ENCODE data around the gene ZNF254. TPM values are rescaled to one million over a fixed set of nuclear protein-coding genes. Genes with fewer than 3 reads are reported as not detected.
"Not testable (repeated sequence)": the region's sequence is repeated elsewhere in the genome, so short reads cannot be mapped to it uniquely, and the experiment has no call there.

The ZNF254 gene
- total RNA-seq, 4 donors from 2014 or later: 2.8 to 5.6 (median 4.1) TPM

DNA sequence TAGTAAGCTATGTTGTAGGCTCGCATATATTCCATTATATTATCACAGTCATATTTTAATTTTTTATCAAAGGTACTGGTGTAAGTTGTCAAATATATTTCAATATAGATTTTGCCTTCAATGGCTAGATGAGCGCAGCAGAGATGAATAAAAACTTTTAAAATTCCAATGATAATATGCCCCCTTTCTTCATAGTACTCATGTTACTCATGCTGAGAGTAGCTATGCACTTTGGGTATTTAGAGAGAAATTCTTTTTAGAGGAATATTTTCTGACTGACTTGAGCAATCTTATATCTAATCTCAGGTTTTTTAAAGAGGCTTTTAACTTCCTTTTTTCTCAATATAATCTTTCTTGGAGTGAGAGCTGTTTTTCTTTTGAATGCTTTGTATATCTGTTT, 11.4 kb downstream of the ZNF254 start:
- Histone ChIP-seq H3K4me1 (peaks cover 0 to 30% of the 10 kb centered on the region in 2 donors), H3K36me3 (no peaks in the 10 kb centered on the region), H3K9me3 (no peaks in the 10 kb centered on the region), H3K27me3 (no peaks in the 10 kb centered on the region), H3K27ac (no peak overlapping the region), H3K4me3 (no peak overlapping the region)
- TF ChIP-seq POLR2A (IDR thresholded peaks at IDR 0.05): no peak
- TF ChIP-seq, protein P1, sequence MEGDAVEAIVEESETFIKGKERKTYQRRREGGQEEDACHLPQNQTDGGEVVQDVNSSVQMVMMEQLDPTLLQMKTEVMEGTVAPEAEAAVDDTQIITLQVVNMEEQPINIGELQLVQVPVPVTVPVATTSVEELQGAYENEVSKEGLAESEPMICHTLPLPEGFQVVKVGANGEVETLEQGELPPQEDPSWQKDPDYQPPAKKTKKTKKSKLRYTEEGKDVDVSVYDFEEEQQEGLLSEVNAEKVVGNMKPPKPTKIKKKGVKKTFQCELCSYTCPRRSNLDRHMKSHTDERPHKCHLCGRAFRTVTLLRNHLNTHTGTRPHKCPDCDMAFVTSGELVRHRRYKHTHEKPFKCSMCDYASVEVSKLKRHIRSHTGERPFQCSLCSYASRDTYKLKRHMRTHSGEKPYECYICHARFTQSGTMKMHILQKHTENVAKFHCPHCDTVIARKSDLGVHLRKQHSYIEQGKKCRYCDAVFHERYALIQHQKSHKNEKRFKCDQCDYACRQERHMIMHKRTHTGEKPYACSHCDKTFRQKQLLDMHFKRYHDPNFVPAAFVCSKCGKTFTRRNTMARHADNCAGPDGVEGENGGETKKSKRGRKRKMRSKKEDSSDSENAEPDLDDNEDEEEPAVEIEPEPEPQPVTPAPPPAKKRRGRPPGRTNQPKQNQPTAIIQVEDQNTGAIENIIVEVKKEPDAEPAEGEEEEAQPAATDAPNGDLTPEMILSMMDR (IDR thresholded peaks at IDR 0.05 in 4 of 5, conservative IDR thresholded peaks at IDR 0.05 in 1 of 5): no peak
- intact Hi-C loops (cut with DNase I; ENCODE audit: low total_unique reads) (no loop called here), in situ Hi-C loops (cut with MboI; ENCODE audit: low sequenced_read_pairs in 4 of 4) (no loop called here)
- no peak for DNase-seq
- no peak for ATAC-seq

DNA sequence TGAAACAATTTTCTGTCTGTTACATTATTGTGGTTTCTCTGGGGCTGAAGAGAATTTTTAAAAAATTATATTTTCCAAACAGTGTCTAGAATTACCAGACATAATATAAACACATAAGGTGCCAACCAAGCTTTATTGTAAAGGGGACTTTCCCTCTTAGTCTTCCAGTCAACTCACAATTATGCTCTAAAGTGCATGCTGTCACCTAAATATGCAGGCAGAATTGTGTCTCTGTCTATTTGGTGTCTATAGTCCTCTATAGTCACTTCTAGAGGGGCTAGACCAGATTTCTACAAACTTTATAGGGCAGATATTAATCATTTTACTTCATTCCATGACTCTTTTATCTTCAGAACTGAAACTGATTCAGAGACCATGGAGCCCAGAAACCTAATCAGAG, 12.8 kb downstream of the ZNF254 start:
- intact Hi-C loops (cut with DNase I; ENCODE audit: low total_unique reads): no loop called here
- DNase-seq (no peak), ATAC-seq (no peak)
- Histone ChIP-seq H3K4me3 (no peak overlapping the region), H3K9me3 (no peaks in the 10 kb centered on the region), H3K36me3 (peaks cover 0 to 3% of the 10 kb centered on the region in 2 donors), H3K4me1 (peaks cover 0 to 30% of the 10 kb centered on the region in 2 donors), H3K27me3 (no peaks in the 10 kb centered on the region), H3K27ac (no peak overlapping the region)
- in situ Hi-C loops (cut with MboI; ENCODE audit: low sequenced_read_pairs in 4 of 4): no loop called here
- TF ChIP-seq POLR2A (IDR thresholded peaks at IDR 0.05): no peak
- TF ChIP-seq, protein P1 (IDR thresholded peaks at IDR 0.05 in 4 of 5, conservative IDR thresholded peaks at IDR 0.05 in 1 of 5): no peak

DNA sequence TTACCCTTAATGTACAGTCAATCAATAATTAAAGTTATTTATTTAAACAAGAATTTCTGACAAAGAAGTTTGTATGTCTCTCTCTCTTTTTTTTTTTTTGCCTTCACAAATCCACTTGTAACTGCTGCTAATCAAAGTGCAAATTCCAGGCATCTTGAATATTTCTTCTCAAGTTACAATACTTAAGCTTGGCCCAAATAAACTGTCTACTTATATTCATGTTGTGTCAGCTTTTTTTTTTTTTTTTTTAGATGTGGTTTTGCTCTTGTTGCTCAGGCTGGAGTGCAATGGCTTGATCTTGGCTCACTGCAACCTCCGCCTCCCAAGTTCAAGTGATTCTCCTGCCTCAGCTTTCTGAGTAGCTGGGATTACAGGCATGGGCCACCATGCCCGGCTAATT, 13.6 kb downstream of the ZNF254 start:
- intact Hi-C loops (cut with DNase I; ENCODE audit: low total_unique reads); H3K27me3 ChIP-seq; ATAC-seq; in situ Hi-C loops (cut with MboI; ENCODE audit: low sequenced_read_pairs in 4 of 4); DNase-seq; H3K27ac ChIP-seq; H3K4me3 ChIP-seq; H3K36me3 ChIP-seq; H3K9me3 ChIP-seq: not testable (repeated sequence)
- peaks cover 0 to 30% of the 10 kb centered on the region in 2 donors for H3K4me1 ChIP-seq

DNA sequence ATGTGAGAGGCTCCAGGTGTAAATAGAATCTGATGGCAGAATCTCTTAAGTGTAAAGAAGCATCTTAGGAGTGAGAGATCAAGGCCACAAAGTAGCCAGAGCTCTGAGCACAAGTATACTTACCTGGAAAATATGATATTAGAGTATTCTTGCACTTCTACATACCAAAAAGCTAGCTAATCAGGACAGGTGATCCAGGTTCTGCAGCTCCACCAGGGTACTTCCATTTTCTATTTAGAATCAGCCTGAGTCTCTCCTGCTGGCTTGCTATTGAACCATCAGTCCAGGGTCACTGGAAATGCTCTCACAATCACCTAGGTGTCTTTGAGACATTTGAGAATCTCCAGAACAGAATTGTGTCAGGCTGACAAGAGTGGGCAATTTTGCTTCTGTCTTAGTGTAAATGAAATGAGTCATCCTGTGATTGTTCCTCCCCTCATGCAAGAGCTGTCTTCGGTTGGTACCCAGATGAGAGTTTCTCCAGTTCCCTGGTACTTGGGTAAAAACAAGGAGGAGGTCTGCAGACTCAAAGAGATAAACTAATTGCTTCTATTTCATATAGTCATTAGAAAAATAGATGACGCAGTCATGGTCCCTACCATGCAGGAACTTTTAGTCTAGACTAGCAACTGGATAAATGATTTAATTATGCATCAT, 14.6 kb downstream of the ZNF254 start:
- intact Hi-C loops (cut with DNase I; ENCODE audit: low total_unique reads) (no loop called here), in situ Hi-C loops (cut with MboI; ENCODE audit: low sequenced_read_pairs in 4 of 4) (no loop called here)
- Histone ChIP-seq H3K4me1 (peaks cover 0 to 25% of the 10 kb centered on the region in 2 donors), H3K4me3 (no peak overlapping the region), H3K36me3 (peaks cover 0 to 7% of the 10 kb centered on the region in 2 donors), H3K27me3 (no peaks in the 10 kb centered on the region), H3K27ac (no peak overlapping the region), H3K9me3 (no peaks in the 10 kb centered on the region)
- TF ChIP-seq POLR2A (IDR thresholded peaks at IDR 0.05): no peak
- TF ChIP-seq, protein P1 (IDR thresholded peaks at IDR 0.05 in 4 of 5, conservative IDR thresholded peaks at IDR 0.05 in 1 of 5): no peak
- no peak for ATAC-seq
- DNase-seq: no peak

DNA sequence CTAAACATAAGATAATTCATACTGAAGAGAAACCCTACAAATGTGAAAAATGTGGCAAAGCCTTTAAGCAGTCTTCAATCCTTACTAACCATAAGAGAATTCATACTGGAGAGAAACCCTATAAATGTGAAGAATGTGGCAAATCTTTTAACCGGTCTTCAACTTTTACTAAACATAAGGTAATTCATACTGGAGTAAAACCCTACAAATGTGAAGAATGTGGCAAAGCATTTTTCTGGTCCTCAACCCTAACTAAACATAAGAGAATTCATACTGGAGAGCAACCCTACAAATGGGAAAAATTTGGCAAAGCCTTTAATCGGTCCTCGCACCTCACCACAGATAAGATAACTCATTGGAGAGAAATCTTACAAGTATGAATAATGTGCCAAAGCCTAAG, 40.6 kb downstream of the ZNF254 start:
- Histone ChIP-seq H3K36me3 (peaks cover 9 to 68% of the 10 kb centered on the region in 2 donors), H3K4me3 (no peak overlapping the region), H3K4me1 (no peaks in the 10 kb centered on the region), H3K27ac (no peak overlapping the region), H3K9me3 (peaks cover 6 to 62% (median 15%) of the 10 kb centered on the region in 3 donors), H3K27me3 (no peaks in the 10 kb centered on the region)
- in situ Hi-C loops (cut with MboI; ENCODE audit: low sequenced_read_pairs in 4 of 4) (no loop called here), intact Hi-C loops (cut with DNase I; ENCODE audit: low total_unique reads) (no loop called here)
- ATAC-seq (no peak), DNase-seq (no peak)
- no peak for TF ChIP-seq POLR2A (IDR thresholded peaks at IDR 0.05)
- TF ChIP-seq, protein P1 (IDR thresholded peaks at IDR 0.05 in 4 of 5, conservative IDR thresholded peaks at IDR 0.05 in 1 of 5): no peak
